ENCODE results near the gene CD164L2. TPM values are rescaled to one million over a fixed set of nuclear protein-coding genes. Genes with fewer than 3 reads are reported as not detected.

The CD164L2 gene
- total RNA-seq, 1 donor from 2014 or later = not detected

GRCh38 chr1:27349784-27350662 is 33.1 kb downstream of the CD164L2 start:
- DNase-seq (ENCODE audit: extremely low spot score, unreplicated experiment) = no peak
- Mint-ChIP-seq H3K9me3 (ENCODE audit: unreplicated experiment) (no peaks in the 10 kb centered on the region), H3K4me3 (ENCODE audit: unreplicated experiment) (peak overlapping the region; percentile 38), H3K36me3 (ENCODE audit: unreplicated experiment) (no peaks in the 10 kb centered on the region), H3K27ac (ENCODE audit: unreplicated experiment) (no peak overlapping the region), H3K4me1 (ENCODE audit: unreplicated experiment) (peaks cover 14% of the 10 kb centered on the region), H3K27me3 (ENCODE audit: unreplicated experiment) (no peaks in the 10 kb centered on the region)
- no peak for TF ChIP-seq CTCF (IDR thresholded peaks at IDR 0.05)

- Mint-ChIP-seq H3K36me3 (ENCODE audit: unreplicated experiment) (no peaks in the 10 kb centered on the region), H3K4me3 (ENCODE audit: unreplicated experiment) (peak overlapping the region; percentile 18), H3K27me3 (ENCODE audit: unreplicated experiment) (no peaks in the 10 kb centered on the region), H3K9me3 (ENCODE audit: unreplicated experiment) (no peaks in the 10 kb centered on the region), H3K27ac (ENCODE audit: unreplicated experiment) (no peak overlapping the region), H3K4me1 (ENCODE audit: unreplicated experiment) (peaks cover 14% of the 10 kb centered on the region)
- DNase-seq (ENCODE audit: extremely low spot score, unreplicated experiment) = no peak
- no peak for TF ChIP-seq CTCF (IDR thresholded peaks at IDR 0.05)
Measured at GRCh38 chr1:27348861-27349783, 34.0 kb downstream of the CD164L2 start.

GRCh38 chr1:27346991-27347624 is 36.0 kb downstream of the CD164L2 start:
- H3K9me3 Mint-ChIP-seq (ENCODE audit: unreplicated experiment) = no peaks in the 10 kb centered on the region
- H3K27me3 Mint-ChIP-seq (ENCODE audit: unreplicated experiment) = no peaks in the 10 kb centered on the region
- peaks cover 21% of the 10 kb centered on the region for H3K4me1 Mint-ChIP-seq (ENCODE audit: unreplicated experiment)
- no peaks in the 10 kb centered on the region for H3K36me3 Mint-ChIP-seq (ENCODE audit: unreplicated experiment)
- no peak overlapping the region for H3K27ac Mint-ChIP-seq (ENCODE audit: unreplicated experiment)
- no peak for DNase-seq (ENCODE audit: extremely low spot score, unreplicated experiment)
- no peak for TF ChIP-seq CTCF (IDR thresholded peaks at IDR 0.05)
- no peak overlapping the region for H3K4me3 Mint-ChIP-seq (ENCODE audit: unreplicated experiment)

GRCh38 chr1:27346357-27346756 is 36.8 kb downstream of the CD164L2 start:
- Mint-ChIP-seq H3K9me3 (ENCODE audit: unreplicated experiment) (no peaks in the 10 kb centered on the region), H3K4me1 (ENCODE audit: unreplicated experiment) (peaks cover 25% of the 10 kb centered on the region), H3K27ac (ENCODE audit: unreplicated experiment) (no peak overlapping the region), H3K4me3 (ENCODE audit: unreplicated experiment) (no peak overlapping the region), H3K27me3 (ENCODE audit: unreplicated experiment) (no peaks in the 10 kb centered on the region), H3K36me3 (ENCODE audit: unreplicated experiment) (no peaks in the 10 kb centered on the region)
- no peak for TF ChIP-seq CTCF (IDR thresholded peaks at IDR 0.05)
- DNase-seq (ENCODE audit: extremely low spot score, unreplicated experiment) = no peak
